LNCAP (cell line): Measurements from ENCODE around the gene DDX46.
A peak's percentile ranks its signal among the peaks of the same experiment; 100 is the strongest.

ENCODE experiments used
- TF ChIP-seq, protein P1 (sequence below): fragments of 450-650 bp; IDR thresholded peaks from 2 replicates; pipeline ENCODE4 v1.5.1; 2017; ENCODE audit warnings: mild to moderate bottlenecking

The DDX46 gene, protein sequence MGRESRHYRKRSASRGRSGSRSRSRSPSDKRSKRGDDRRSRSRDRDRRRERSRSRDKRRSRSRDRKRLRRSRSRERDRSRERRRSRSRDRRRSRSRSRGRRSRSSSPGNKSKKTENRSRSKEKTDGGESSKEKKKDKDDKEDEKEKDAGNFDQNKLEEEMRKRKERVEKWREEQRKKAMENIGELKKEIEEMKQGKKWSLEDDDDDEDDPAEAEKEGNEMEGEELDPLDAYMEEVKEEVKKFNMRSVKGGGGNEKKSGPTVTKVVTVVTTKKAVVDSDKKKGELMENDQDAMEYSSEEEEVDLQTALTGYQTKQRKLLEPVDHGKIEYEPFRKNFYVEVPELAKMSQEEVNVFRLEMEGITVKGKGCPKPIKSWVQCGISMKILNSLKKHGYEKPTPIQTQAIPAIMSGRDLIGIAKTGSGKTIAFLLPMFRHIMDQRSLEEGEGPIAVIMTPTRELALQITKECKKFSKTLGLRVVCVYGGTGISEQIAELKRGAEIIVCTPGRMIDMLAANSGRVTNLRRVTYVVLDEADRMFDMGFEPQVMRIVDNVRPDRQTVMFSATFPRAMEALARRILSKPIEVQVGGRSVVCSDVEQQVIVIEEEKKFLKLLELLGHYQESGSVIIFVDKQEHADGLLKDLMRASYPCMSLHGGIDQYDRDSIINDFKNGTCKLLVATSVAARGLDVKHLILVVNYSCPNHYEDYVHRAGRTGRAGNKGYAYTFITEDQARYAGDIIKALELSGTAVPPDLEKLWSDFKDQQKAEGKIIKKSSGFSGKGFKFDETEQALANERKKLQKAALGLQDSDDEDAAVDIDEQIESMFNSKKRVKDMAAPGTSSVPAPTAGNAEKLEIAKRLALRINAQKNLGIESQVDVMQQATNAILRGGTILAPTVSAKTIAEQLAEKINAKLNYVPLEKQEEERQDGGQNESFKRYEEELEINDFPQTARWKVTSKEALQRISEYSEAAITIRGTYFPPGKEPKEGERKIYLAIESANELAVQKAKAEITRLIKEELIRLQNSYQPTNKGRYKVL

DNA sequence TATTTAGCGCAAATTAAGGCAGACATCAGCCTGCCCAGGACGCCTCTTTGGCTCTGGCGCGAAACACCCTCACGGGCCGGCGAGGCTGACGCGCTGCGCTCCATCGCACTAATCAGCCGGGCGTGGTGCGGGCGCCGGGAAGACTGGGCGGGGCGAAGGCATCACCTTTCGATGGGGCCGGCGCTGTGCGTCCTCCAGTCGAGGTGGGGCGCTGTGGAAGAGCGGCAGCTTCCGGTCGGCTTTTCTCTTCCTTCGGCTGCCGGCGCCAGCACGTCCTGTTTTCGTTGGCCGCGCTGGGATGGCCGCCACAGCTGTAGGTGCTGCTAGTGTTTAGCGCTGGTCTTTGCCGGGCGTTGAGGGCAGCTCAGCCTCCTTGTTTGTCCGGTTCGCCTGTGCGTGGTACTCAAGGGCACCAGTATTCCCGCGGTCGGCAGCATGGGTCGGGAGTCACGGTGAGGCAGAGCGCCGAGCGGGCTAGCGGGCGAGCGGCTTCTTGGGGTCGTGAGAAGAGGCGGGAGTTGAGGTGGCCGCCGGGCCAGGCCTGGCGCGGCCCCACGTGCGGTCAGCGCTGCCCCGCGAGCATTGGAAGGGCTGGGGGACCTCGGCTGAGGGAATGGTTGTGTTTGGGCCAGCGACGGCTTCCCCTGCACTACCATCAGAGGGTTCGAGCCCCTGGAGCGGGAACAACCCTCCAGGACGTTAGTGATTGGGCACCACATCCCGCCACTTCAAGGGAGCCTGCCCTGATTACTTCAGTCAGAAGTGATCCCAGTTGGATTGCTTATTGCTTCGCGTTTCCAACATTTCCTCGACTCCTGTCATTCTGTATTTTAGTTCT is at the start of gene DDX46:
DDX46 (plus strand) TSS at position 276 of the 838 bp plus-strand sequence; CDS start at position 436, 160 bp downstream.
- TF ChIP-seq, protein P1, sequence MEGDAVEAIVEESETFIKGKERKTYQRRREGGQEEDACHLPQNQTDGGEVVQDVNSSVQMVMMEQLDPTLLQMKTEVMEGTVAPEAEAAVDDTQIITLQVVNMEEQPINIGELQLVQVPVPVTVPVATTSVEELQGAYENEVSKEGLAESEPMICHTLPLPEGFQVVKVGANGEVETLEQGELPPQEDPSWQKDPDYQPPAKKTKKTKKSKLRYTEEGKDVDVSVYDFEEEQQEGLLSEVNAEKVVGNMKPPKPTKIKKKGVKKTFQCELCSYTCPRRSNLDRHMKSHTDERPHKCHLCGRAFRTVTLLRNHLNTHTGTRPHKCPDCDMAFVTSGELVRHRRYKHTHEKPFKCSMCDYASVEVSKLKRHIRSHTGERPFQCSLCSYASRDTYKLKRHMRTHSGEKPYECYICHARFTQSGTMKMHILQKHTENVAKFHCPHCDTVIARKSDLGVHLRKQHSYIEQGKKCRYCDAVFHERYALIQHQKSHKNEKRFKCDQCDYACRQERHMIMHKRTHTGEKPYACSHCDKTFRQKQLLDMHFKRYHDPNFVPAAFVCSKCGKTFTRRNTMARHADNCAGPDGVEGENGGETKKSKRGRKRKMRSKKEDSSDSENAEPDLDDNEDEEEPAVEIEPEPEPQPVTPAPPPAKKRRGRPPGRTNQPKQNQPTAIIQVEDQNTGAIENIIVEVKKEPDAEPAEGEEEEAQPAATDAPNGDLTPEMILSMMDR: peak; percentile 88

DNA sequence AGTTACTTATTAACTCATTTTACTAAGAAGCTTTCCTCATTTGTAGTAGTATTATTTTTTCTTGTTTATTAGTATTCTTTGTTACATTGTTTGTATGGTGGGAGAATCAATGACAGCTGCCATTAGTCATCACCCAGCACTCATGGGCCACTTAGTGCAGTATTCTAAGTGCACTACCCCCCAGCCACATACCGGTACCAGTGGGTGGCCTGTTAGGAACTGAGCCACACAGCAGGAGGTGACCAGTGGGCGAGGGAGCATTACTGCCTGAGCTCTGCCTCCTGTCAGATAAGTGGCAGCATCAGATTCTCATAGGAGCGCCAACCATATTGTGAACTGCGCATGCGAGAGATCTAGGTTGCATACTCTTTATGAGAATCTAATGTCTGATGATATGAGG is 44.5 kb upstream of the DDX46 start:
- TF ChIP-seq, protein P1: no peak

DNA sequence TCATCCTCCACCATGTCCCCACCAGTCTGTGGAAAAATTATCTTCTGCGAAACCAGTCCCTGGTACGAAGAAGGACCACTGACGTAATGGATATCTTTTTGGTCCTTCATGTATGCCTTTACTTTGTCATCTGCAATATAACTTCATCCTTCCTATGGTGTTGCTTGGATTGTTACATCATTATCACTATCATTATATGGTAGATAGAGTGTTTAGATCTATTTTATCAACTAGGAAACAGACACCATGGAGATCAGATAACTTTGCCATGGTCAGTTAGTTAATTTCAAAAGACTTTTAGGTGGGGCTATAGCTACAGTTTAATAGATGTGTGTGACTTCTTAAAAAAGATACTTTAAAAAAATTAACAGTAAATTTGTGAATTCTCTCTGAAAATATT is 44.0 kb upstream of the DDX46 start:
- TF ChIP-seq, protein P1: no peak

DNA sequence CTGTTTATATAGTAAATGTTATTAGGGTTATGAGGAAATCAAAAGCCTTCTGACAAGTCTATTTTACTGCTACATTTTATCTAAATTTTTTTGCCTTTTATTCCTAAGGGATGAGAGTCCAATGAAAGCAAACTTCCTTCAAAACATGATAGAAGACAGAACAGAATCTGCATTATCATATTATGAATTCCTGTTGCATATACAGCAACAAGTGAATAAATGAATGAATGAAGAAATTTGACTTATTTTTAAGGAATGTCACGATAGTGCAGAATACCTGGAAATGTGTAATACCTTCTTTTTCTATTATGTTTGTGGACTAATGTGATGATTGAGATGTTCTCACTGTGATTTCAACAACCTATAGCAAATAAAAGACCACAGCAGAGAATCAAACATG is 33.7 kb upstream of the DDX46 start:
- TF ChIP-seq, protein P1: no peak

DNA sequence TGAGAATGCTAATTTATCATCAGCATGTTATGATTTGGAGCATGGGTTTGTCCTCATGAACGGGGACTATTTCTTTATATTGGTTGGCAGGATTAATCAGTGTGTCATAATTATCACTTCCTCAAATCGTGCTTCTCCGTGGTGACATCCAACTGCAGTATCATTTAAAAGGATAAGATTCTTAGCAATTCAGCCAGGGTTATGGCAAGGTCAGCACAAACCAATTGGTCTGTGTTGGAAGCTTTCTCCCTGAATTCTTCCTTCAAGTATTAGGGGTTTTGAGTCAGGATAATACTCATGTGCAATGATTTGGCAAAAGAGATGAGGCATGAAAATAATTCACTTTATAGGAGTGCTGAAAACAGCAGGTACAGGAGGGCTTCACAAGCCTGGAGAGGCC is 25.8 kb upstream of the DDX46 start:
- TF ChIP-seq, protein P1: no peak

DNA sequence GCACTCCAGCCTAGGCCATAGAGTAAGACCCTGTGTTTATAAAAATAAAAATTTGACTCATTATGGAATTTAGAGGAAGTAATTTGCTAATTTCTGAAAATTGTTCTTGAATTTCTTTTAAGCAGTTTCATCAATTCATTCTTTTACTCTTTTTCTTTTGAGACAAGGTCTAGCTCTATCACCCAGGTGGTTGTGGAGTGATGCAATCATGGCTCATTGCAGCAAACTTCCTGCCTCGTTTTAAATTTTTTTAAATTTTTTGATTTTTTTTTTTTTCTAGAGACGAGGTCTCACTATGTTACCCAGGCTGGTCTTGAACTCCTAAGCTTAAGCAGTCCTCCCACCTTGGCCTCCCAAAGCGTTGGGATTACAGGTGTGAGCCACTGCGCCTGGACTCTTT is 23.3 kb upstream of the DDX46 start:
- TF ChIP-seq, protein P1: no peak
